HG03521 (cell line): ENCODE measurements around the gene ATP2B1.
"Not testable (repeated sequence)": the region's sequence is repeated elsewhere in the genome, so short reads cannot be mapped to it uniquely, and the experiment has no call there.

Experiments used
- ATAC-seq: cut with Tn5 transposase; IDR thresholded peaks from one replicate; pipeline ENCODE4 v1.9.1; 2021; ENCODE audit warnings: mild to moderate bottlenecking, moderate library complexity; ENCODE audit not compliant: unreplicated experiment

Gene ATP2B1

GRCh38 chr12:89717759-89718523 lies 9.3 kb upstream of the ATP2B1 start:
- no peak for ATAC-seq

- no peak for ATAC-seq
These were observed 4.1 kb upstream of the ATP2B1 start for GRCh38 chr12:89712706-89713105.

DNA sequence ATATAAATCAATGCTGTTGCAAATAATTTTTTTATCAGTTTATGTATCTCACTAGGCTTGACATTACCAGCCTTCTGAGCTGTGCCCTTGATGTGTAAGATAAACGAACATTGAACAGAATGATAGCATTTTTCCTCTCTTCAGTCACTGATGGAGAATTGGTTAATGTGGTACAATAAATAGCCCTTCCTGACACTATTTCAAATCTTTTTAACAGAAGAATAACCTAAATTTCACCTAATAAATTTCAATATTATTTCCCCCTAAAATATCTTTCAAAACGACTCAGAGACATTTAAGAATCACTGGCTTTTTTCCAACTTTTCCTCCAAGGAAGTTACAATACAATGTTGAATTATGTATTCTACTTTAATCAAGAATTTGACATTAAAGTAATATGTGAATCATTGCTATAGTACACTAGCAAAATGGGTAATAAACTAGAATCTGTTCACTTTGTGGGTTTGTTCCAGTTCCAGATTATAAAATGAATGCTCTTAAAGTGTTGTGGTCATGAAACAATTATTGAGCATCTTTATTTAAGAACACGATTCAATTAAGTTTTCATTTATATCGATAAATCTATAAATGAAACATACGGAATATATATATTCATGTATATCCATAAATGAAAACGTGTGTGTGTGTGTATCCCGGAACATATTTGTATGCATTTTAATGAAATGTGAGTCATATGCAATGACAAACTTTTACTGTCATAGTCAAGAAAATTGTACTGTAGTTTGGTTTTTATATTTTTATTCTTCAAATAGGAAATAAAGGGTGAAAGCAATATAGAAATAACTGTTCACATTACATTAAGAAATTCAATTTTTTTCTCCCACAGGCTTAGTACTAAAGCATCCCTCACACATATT lies 2.5 kb upstream of the ATP2B1 start:
- no peak for ATAC-seq

GRCh38 chr12:89709995-89710872 lies 1.6 kb upstream of the ATP2B1 start:
- no peak for ATAC-seq

DNA sequence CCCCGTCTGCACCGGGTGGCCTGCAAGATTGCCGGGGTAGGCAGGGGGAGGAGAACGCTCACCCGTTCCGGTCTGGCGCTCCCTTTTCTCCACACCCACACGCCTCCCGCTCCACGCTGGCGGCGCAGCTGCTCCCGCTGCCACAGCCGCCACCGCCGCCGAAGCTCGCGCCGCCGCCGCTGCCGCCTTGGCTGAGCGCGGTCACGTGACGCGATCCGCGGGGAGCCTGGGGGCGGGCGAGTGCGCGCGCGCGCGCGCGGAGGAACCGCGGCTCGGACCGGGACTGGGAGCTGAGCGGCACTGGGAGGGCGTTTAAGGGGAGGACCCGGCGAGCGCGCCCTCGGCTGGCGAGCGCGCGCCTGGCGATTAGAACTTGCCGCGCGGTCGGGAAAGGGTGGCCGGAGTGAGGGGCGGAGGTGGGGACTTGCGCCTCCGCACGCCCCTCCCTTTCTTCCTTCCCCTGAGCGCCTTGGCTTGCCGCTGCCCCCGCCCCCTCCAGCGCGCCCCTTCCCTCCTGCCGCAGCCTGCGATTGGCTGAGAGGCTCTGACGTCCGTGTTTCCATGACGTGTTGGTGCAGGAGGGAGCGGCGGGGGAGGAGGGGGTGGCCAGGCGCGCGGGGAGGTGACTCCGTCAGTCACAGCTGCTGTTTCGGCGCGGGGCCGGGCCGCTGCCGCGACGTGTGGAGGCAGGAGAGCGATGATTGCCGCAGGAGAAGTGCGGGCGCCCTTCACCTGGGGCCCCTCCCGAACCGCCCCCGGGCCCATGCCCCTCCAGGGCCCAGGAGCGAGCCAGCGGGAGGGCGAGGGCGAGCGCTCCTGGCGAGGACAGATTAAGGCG lies 738 bp upstream of the ATP2B1 start:
- peak; percentile 65 for ATAC-seq

GRCh38 chr12:89707703-89708564 lies 704 bp downstream of the ATP2B1 start:
- ATAC-seq, result no peak

DNA sequence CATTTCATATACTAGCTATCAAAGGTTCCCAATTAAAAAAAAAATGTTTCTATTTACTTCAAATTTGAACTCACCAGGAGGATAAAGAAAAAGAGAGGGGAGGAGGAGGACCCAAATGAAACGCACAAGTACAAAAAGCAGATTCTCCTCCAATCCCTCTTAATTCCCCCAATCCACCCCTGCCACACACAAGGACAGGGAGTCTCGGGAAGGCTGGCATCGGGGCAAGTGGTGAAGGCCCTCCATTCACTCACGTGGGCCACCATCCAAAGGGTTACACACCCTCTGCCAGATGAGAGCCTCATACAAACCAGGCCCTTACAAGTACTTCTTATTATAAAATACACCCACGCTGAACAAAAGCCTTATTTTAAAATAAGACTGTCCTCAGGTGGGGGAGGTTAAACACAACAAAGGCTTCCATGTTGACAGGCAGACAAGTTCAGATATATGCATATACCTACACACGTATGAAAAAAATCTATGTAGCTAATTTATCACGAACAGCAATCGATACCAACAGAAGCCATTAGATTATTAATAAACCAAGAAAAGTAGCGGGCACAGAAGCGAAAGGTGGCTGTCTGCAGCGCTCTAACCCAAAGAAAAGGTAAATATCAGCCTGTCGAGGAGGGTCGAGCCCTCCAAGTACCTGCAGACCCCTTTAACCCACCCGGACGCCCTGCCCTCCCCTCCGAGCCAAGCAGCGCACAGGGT lies 1.5 kb downstream of the ATP2B1 start:
- ATAC-seq, result no peak

DNA sequence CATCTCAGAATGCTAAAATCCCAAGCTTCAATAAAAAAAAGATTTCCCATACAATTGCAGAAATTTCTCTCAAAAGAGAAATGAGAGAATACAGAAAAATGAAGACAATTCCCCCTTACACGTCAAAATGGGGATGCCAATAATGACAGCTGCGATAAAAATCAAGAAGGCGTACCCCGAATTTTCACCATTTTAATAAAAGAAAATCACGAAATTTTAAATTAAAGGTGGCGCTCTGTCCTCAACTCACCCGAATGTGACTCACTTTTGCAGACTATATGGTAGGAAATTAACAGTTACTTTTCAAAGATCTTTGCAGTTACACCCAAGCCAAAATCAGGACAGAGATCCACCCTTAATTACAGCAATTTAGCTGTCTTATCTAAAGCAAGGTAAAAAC lies 2.1 kb downstream of the ATP2B1 start:
- ATAC-seq, result no peak

DNA sequence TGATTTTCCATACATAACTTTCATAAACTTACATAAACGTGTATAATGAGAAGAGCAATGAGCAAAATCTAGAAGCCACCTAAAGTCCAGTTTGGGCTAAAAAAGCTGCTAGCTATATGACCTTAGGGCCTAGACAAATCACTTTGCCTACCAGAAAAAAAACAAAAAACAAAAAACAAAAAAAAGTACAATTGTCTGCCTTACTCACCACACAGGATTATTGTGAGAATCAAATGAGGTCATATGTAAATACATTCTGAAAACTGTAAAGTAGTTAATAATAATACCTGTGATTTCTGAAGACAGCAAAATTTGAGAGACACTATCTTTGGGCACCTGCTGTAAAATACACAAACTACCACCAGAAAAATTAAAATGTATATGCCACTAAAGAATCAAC lies 4.2 kb downstream of the ATP2B1 start:
- no peak for ATAC-seq

DNA sequence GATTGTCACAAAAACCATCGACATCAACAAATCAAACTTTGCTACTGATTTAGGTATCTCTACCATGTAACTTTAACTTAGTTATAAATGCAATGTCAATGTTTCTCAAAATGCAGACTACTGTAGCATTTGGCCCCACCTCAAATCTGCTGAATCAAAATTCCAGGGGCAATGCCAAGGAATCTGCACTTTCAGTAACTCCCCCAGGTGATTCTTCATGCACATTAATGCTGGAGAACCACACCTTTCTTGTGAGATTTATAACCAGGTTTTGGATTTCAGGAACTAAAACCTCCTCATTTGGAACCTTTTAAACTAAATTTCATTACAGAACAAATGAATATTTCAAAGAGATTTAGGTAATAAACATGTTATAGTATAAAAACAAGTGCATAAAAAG lies 4.9 kb downstream of the ATP2B1 start:
- no peak for ATAC-seq

- ATAC-seq, result no peak
These were observed 6.1 kb downstream of the ATP2B1 start for GRCh38 chr12:89702503-89702902.

- no peak for ATAC-seq
These were observed 6.9 kb downstream of the ATP2B1 start for GRCh38 chr12:89701606-89702206.

GRCh38 chr12:89700191-89700810 lies 8.3 kb downstream of the ATP2B1 start:
- no peak for ATAC-seq

DNA sequence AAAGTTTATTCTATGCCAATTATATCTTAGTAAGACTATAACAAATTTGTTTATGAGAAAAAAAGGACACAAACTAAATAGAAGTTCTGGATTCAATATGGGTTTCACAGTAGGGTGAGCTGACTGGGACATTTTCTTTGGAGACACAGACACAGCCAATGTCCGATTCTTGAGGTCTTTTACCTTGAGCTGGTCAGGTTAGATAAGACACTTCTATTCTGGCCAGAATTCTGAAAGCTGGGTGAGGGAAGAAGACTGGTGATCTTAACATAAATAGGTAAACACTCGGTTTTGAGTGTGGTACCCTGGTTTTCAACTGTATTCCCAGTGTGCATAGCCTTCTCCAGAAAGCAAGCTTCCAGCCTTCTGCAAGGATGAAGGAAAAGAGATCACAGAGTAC lies 10.0 kb downstream of the ATP2B1 start:
- ATAC-seq, result no peak

DNA sequence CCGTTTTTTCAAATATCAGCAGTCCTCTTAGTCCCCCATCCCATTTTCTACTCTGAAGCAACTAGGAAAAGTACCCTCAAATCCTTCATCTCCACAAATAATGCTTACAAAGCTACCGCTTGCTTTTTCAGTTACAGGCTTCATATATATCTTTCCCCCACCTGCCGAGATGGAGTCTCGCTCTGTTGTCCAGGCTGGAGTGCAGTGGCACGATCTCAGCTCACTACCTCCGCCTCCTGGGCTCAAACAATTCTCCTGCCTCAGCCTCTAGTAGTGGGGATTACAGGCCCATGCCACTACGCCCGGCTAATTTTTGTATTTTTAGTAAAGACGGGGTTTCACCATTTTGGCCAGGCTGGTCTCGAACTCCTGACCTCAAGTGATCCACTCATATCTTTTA lies 10.9 kb downstream of the ATP2B1 start:
- not testable (repeated sequence) for ATAC-seq

DNA sequence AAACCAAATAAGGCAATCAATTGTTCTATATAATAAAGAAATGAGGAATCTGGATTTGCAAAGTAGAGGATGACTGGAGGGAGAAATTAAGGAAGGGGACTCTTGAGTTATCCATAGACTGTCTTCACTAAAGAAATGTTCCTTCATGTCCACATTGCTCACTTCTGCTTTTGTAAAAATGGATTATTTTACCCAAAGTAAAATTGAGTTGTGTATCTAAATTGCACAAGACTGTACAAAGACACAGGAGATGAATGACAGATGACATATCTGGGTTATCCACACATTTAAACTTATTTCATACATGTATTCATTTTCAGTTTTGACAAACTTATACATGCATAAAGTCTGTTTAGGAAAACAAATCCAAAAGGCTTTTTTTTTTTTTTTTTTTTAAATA lies 11.3 kb downstream of the ATP2B1 start:
- ATAC-seq, result no peak

DNA sequence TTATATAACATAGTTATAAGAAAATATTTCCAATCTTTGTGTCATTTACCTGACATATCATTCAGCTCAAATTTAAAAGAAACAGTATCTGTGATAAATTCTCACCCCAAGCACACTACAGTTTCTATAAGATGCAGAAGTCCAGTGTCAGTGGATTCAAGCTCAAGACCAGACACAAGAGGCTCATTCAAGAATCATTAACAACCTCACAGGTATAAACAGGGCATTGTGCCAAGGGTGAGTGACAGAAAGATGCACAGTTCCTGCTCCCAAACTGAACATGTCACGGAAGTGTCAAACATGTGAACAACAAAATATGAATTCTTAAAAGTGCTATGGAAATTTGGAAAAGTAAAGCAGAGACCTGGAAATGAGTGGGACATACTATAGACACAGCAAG lies 12.8 kb downstream of the ATP2B1 start:
- ATAC-seq, result no peak

DNA sequence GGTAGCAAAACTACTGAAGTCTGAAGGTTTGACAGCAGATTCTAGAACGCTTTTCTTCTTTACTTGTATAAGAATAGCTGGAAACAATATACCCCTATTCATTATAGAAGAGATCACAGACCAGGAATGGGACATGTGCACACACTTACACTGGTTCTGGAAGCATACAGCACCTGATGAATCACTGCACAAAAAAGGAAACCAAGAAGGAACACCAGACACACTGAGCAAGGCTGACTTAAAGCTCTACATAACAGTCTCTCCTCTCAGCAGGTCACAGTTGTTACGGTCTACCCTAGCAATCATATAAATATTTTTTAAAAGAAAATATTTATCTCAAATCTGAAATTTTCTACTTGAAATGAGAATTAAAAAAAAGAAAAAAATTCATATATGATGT lies 13.5 kb downstream of the ATP2B1 start:
- no peak for ATAC-seq
